Heart left ventricle (tissue), 16 donors: Measurements from ENCODE around the gene CKS1B. TPM values are rescaled to one million over a fixed set of nuclear protein-coding genes. Genes with fewer than 3 reads are reported as not detected.
A peak's percentile ranks its signal among the peaks of the same experiment; 100 is the strongest.

Experiments used
- ATAC-seq, 4 donors: fragments of 200-7000 bp; cut with Tn5 transposase; one replicate each; pipeline ENCODE4 v1.9.1; 2020 to 2022; ENCODE audit warnings: moderate library complexity in 4 of 4, mild to moderate bottlenecking in 3 of 4, moderate number of reproducible peaks in 1 of 4
- DNase-seq, 5 donors: peaks; one replicate each; pipeline ENCODE4 v3.0.0-alpha.2; 2020
- H3K27ac ChIP-seq, 12 donors: fragments of 200-600 bp; sonication (generic) in 4 of 12; one replicate each; pipeline versions ENCODE4 v1.5.0 to v1.8.0; 2016 to 2022; ENCODE audit warnings: mild to moderate bottlenecking in 2 of 12
- H3K27me3 ChIP-seq, 9 donors: fragments of 200-600 bp; sonication (generic) in 2 of 9; one replicate each; pipeline versions ENCODE4 v1.5.1 to v1.8.0; 2016 to 2022; ENCODE audit warnings: mild to moderate bottlenecking in 3 of 9
- H3K36me3 ChIP-seq, 9 donors: fragments of 200-600 bp; sonication (generic) in 2 of 9; one replicate each; pipeline versions ENCODE4 v1.5.0 to v1.8.0; 2018 to 2022; ENCODE audit warnings: mild to moderate bottlenecking in 2 of 9
- H3K4me1 ChIP-seq, 12 donors: fragments of 200-600 bp; sonication (generic) in 4 of 12; one replicate each; pipeline versions ENCODE4 v1.5.0 to v1.8.0; 2016 to 2022; ENCODE audit warnings: mild to moderate bottlenecking in 3 of 12
- H3K4me3 ChIP-seq, 12 donors: fragments of 200-600 bp; sonication (generic) in 4 of 12; one replicate each; pipeline versions ENCODE4 v1.5.0 to v1.8.0; 2017 to 2022; ENCODE audit warnings: mild to moderate bottlenecking in 9 of 12, moderate library complexity in 4 of 12
- H3K9me3 ChIP-seq, 12 donors: fragments of 200-600 bp; sonication (generic) in 4 of 12; one replicate each; pipeline versions ENCODE4 v1.5.0 to v1.8.0; 2016 to 2022; ENCODE audit warnings: mild to moderate bottlenecking in 1 of 12
- POLR2A ChIP-seq, 2 donors: fragments of 450-650 bp; IDR thresholded peaks; one replicate each; pipeline ENCODE4 v1.6.1; 2017; ENCODE audit warnings: antibody characterized with exemption in 2 of 2, mild to moderate bottlenecking in 2 of 2, moderate library complexity in 2 of 2
- WGBS, 4 donors: extraction: QIAGEN DNeasy Blood & Tissue Kit in 2 of 4; methylation state at CpG; one replicate each; pipeline versions ENCODE4 v1.1.5 to v1.1.7; 2013 to 2018; 5-methylcytosine and 5-hydroxymethylcytosine counted together
- intact Hi-C, 10 donors: fragments of 100-400 bp; cut with DNase I; formaldehyde crosslinking; loops; one replicate each; pipeline versions ENCODE4 v1.11.1 to v1.14.2; 2022
- polyA plus RNA-seq, 2 donors: library from polyadenylated mRNA; stranded (reverse); fragments of 200-250 nt; gene quantifications; one replicate each; pipeline ENCODE4 v1.2.3, GENCODE V29; 2013
- total RNA-seq, 9 donors: library from RNA; depleted of rRNA in 2 of 9; stranded (reverse); fragments of >200 nt in 2 of 9; fragmentation: NEBNext Ultra II Directional in 3 of 9; extraction: Animal tissue kit (Norgen Biotek cat#: 25700) in 3 of 9; gene quantifications; one replicate each; pipeline versions ENCODE4 v1.1.0 to v1.2.4, GENCODE V29; 2016 to 2023
- TF ChIP-seq, protein P1 (sequence below), 12 donors: fragments of 200-600 bp; sonication (generic) in 4 of 12; IDR thresholded peaks; one replicate each; pipeline versions ENCODE4 v1.5.0 to v1.8.0; 2018 to 2022; ENCODE audit warnings: antibody characterized with exemption in 12 of 12, mild to moderate bottlenecking in 5 of 12
- donor health status: ischemic (EF 13 %, LVEDD 7.1; RV severe dilation, severe dysfunction).
- donor health status: healthy with polysubstance abuse.
- donor health status: DM: no; HTN: yes; CAD: no.
- donor health status: DM: no; HTN: no; CAD: no.
- donor health status: ischemic (EF 25% LVEDD 6.9; RV normal size, moderate dysfunction).
- donor health status: ischemic (EF 25% LVEDD 5.7; RV mildly dilated, moderate dysfunction).
- donor health status: healthy.
- donor health status: DM: yes; HTN: yes; CAD: no.
- donor health status: ischemic (EF 35%, LVEDD 5.7; RV mildly dilated, moderate dysfunction).
- donor health status: nonischemic (EF 11% LVEDD 7.7; RV severe dilation, severe dysfunction).
- donor health status: DM: yes; HTN: yes; CAD: no.
- donor health status: PGD.
- donor health status: ischemic (EF 29% LVEDD 5.4; RV normal size, mild dysfunction).
- donor health status: nonischemic (EF 23%, LVEDD 6.1; RV moderate dilation, normal function).

Gene CKS1B
- total and polyA plus RNA-seq, 11 donors = 6.8 to 48.9 (median 16.7) TPM

DNA sequence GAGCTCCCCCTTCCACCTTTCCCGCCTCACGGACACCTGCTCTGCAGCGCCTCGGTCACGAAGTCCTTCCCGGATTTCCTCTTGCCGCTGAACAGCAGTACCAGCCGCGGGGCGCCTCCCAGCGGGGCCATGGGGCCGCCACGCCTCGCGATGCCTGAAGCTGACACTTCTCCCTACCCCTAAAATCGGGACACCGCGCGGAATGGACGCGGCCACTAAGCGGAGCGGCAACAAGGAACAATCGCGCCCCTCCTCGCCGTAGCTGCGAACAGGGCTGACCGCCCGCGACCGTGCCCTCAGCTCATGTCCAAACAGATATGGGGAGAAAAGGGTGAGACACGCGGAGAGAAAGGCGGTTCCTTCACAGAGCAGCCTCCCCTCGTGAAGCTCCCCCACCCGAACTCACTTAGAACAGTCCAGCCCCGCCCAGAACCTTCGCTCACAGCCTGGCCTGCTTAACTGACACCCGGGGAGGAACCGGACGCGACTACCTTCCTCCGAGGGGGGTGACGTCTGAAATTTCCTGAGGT, 37.9 kb upstream of the CKS1B start, which contains the start of gene PMVK:
Gene PMVK, minus strand, starts transcription at position 165 of the 530 bp plus-strand sequence. Its CDS starts 34 bp downstream, at position 131.
- intact Hi-C loops = loop anchor here in 4 of 10 donors (2.0 to 10.0 kb wide), 6 partner anchors 36 to 379 kb away; partner anchors contain the start of genes UBE2Q1 (in 3 of the 4), CHRNB2 (in 1 of the 4), CKS1B (in 1 of the 4) and SHC1 (in 1 of the 4)
- TF ChIP-seq, protein P1, sequence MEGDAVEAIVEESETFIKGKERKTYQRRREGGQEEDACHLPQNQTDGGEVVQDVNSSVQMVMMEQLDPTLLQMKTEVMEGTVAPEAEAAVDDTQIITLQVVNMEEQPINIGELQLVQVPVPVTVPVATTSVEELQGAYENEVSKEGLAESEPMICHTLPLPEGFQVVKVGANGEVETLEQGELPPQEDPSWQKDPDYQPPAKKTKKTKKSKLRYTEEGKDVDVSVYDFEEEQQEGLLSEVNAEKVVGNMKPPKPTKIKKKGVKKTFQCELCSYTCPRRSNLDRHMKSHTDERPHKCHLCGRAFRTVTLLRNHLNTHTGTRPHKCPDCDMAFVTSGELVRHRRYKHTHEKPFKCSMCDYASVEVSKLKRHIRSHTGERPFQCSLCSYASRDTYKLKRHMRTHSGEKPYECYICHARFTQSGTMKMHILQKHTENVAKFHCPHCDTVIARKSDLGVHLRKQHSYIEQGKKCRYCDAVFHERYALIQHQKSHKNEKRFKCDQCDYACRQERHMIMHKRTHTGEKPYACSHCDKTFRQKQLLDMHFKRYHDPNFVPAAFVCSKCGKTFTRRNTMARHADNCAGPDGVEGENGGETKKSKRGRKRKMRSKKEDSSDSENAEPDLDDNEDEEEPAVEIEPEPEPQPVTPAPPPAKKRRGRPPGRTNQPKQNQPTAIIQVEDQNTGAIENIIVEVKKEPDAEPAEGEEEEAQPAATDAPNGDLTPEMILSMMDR (IDR thresholded peaks at IDR 0.05) = peak in 10 of 12 donors; percentile 17 to 55 (median 37)
- peak in 1 of 2 donors; percentile 46 for TF ChIP-seq POLR2A (IDR thresholded peaks at IDR 0.05)
- peaks cover 0 to 9% (median 0%) of the 10 kb centered on the region in 9 donors for H3K36me3 ChIP-seq
- no peaks in the 10 kb centered on the region for H3K9me3 ChIP-seq
- H3K4me1 ChIP-seq = peaks cover 0 to 43% (median 18%) of the 10 kb centered on the region in 12 donors
- peak; percentile 96 to 97 (median 97) for DNase-seq
- H3K27ac ChIP-seq = peak within 1 kb of the TSS; percentile 90 to 100 (median 98)
- 0 to 1% (median 0%) methylated on average over 30 to 45 of the region's 45 CpGs for whole genome bisulfite sequencing, 4 donors
- H3K4me3 ChIP-seq = peak within 1 kb of the TSS; percentile 39 to 80 (median 66)
- peak; percentile 93 to 96 (median 94) for ATAC-seq
- H3K27me3 ChIP-seq = no peaks in the 10 kb centered on the region

DNA sequence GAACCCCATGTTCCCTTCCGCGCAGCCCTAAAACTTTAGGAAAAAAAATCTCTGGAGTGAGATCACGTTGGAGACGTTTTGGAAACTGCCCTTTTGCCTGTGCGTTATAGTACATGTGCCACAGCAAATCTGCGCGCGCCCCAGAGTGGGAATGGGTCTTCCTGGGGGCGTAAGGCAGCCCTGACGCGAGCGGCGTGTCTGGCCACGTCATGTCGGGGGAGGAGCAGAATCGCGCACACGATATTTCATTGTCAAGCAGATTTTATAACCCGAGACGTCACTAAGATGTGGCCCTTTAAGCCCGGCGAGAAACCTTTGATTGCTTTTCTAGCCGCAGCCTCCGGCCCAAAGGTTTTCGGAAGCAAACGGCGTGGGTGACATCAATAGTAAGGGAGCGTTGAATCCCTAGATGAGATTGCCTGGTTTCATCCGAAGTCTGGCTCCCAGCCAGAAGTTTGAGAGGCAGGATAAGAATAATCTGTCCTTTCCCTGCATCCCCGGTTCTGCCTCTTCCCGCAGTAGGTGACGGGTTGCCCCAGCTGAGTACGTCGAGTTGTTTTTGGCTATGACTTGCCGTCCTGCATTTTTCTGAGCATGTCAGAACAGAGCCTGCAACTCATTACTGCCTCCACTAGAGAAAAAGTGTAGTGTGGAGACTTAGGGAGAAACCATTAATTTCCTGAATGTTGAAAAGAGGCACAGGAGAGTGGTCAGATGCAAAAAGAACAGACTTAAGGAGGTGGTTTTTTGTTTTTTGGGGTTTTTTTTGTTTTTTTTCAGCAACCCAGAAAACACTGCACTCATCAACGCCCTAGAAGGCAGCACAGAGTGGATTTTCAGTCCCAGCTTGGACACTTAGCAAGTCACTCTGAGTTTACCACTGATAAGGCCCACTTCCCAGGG, 37.1 kb upstream of the CKS1B start:
- ATAC-seq (peak; percentile 88 to 91 (median 88)), DNase-seq (peak; percentile 91 to 95 (median 94))
- Histone ChIP-seq H3K9me3 (no peaks in the 10 kb centered on the region), H3K4me3 (peak overlapping the region; percentile 39 to 80 (median 66)), H3K4me1 (peaks cover 0 to 50% (median 20%) of the 10 kb centered on the region in 12 donors), H3K36me3 (peaks cover 0 to 2% (median 0%) of the 10 kb centered on the region in 9 donors), H3K27me3 (no peaks in the 10 kb centered on the region), H3K27ac (peak overlapping the region; percentile 90 to 100 (median 98))
- intact Hi-C loops = loop anchor here in 4 of 10 donors (2.0 to 10.0 kb wide), 6 partner anchors 35 to 380 kb away; partner anchors contain the start of genes UBE2Q1 (in 3 of the 4), CHRNB2 (in 1 of the 4), CKS1B (in 1 of the 4) and SHC1 (in 1 of the 4)
- 0 to 2% (median 1%) methylated on average over 20 to 36 of the region's 36 CpGs for WGBS, 4 donors
- TF ChIP-seq, protein P1 (IDR thresholded peaks at IDR 0.05) = peak in 7 of 12 donors; percentile 19 to 43 (median 28)
- peak; percentile 22 to 58 for TF ChIP-seq POLR2A (IDR thresholded peaks at IDR 0.05)

DNA sequence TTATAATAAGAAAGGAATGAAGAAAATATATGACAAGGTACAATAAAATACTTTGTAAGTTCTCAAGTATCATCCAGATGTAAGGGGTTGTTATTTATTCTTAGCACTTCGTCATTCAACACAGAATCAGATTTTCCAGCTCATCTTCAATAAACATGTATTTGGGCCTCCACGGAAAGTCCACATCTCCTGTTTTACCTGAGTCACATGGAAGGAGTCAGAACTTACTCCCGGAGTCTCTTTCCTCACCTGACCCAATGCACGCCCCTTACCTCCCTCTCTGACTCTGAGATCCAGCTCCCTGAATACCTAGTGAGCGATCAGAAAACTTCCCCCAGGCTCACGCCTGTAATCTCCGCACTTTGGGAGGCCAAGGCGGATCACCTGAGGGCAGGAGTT, 36.5 kb upstream of the CKS1B start:
- peaks cover 0 to 53% (median 20%) of the 10 kb centered on the region in 12 donors for H3K4me1 ChIP-seq
- ATAC-seq = no peak
- TF ChIP-seq, protein P1 (IDR thresholded peaks at IDR 0.05) = no peak
- TF ChIP-seq POLR2A (IDR thresholded peaks at IDR 0.05) = no peak
- DNase-seq = peak in 1 of 5 donors; percentile 20
- H3K4me3 ChIP-seq = peak overlapping the region; percentile 39 to 80 (median 66)
- no peaks in the 10 kb centered on the region for H3K36me3 ChIP-seq
- H3K27ac ChIP-seq = peak overlapping the region; percentile 90 to 100 (median 98)
- no peaks in the 10 kb centered on the region for H3K9me3 ChIP-seq
- H3K27me3 ChIP-seq = no peaks in the 10 kb centered on the region
- WGBS, 4 donors = 73 to 78% (median 77%) methylated on average over 8 of the region's 8 CpGs
- intact Hi-C loops = loop anchor here in 4 of 10 donors (2.0 to 10.0 kb wide), 6 partner anchors 34 to 381 kb away; partner anchors contain the start of genes UBE2Q1 (in 3 of the 4), CHRNB2 (in 1 of the 4), CKS1B (in 1 of the 4) and SHC1 (in 1 of the 4)
